ENCODE data around the gene FAM13A. TPM values are rescaled to one million over a fixed set of nuclear protein-coding genes. Genes with fewer than 3 reads are reported as not detected.

FAM13A gene
- total and polyA plus RNA-seq, 7 donors = 3.8 to 76.0 (median 15.2) TPM

DNA sequence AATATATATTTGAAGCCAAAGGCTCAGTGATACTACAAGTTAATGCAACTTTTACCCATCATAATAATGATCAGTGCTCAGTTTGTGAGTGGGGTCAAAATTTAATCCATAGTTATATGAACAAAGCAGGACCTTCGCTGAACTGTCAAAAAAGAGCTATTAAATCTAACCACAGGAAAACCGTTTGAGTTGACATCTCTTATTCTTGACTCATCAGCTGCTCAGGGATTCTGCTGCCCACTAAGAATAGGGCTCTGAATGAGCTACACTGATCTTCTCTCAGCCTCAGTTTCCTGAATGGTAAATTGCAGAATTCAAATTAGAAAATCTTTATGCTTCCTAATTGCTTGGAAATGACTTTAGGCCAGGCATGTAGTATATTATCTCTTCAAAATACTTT, 314.4 kb downstream of the FAM13A start:
- no peaks in the 10 kb centered on the region for H3K9me3 ChIP-seq
- TF ChIP-seq, protein P1, sequence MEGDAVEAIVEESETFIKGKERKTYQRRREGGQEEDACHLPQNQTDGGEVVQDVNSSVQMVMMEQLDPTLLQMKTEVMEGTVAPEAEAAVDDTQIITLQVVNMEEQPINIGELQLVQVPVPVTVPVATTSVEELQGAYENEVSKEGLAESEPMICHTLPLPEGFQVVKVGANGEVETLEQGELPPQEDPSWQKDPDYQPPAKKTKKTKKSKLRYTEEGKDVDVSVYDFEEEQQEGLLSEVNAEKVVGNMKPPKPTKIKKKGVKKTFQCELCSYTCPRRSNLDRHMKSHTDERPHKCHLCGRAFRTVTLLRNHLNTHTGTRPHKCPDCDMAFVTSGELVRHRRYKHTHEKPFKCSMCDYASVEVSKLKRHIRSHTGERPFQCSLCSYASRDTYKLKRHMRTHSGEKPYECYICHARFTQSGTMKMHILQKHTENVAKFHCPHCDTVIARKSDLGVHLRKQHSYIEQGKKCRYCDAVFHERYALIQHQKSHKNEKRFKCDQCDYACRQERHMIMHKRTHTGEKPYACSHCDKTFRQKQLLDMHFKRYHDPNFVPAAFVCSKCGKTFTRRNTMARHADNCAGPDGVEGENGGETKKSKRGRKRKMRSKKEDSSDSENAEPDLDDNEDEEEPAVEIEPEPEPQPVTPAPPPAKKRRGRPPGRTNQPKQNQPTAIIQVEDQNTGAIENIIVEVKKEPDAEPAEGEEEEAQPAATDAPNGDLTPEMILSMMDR (IDR thresholded peaks at IDR 0.05) = no peak
- no peak overlapping the region for H3K4me3 ChIP-seq
- WGBS, 3 donors = 70 to 82% (median 73%) methylated on average over 2 of the region's 2 CpGs
- peaks cover 4 to 85% of the 10 kb centered on the region in 2 donors for H3K36me3 ChIP-seq (ENCODE audit: insufficient read depth in 1 of 2, low read depth in 1 of 2)
- H3K4me1 ChIP-seq = peaks cover 36% of the 10 kb centered on the region
- no peaks in the 10 kb centered on the region for H3K27me3 ChIP-seq (ENCODE audit: insufficient read depth in 3 of 3, low read length in 2 of 3)
- ATAC-seq (no peak), DNase-seq (no peak)
- intact Hi-C loops (cut with DNase I) = loop anchor here in 1 of 2 donors (5.0 kb wide), 1 partner anchor 45 kb away; no protein-coding TSS in a partner anchor
- H3K27ac ChIP-seq = no peak overlapping the region

DNA sequence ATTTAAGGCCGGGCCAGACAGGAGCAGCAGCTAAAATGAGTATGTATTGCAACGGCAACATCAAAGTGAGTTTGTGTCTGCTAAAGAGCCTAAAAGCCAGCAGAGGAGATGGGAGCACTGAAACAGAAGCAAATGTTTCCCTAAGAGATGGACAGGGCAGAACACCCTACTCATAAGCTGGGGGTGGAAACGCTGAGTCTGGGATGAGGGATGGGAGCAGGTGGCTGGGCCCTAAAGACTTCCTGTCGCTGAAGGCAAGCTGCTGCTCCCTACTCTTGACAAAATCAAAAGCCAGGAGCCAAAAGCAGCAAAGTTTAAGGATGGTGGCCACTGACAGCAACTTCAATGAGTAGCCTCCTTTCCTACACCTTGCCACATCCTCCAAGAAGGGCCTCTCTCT, 318.8 kb downstream of the FAM13A start:
- H3K27me3 ChIP-seq (ENCODE audit: insufficient read depth in 3 of 3, low read length in 2 of 3) = no peaks in the 10 kb centered on the region
- TF ChIP-seq, protein P1 (IDR thresholded peaks at IDR 0.05) = no peak
- H3K4me3 ChIP-seq = peak overlapping the region; percentile 64
- intact Hi-C loops (cut with DNase I) = no loop called here
- 24 to 37% (median 31%) methylated on average over 4 of the region's 4 CpGs for WGBS, 3 donors
- DNase-seq = peak; percentile 39 to 67
- peaks cover 2 to 64% of the 10 kb centered on the region in 2 donors for H3K36me3 ChIP-seq (ENCODE audit: insufficient read depth in 1 of 2, low read depth in 1 of 2)
- no peaks in the 10 kb centered on the region for H3K9me3 ChIP-seq
- H3K4me1 ChIP-seq = peaks cover 48% of the 10 kb centered on the region
- peak; percentile 76 to 83 (median 76) for ATAC-seq
- H3K27ac ChIP-seq = peak overlapping the region; percentile 92

GRCh38 chr4:88737307-88737941, 319.6 kb downstream of the FAM13A start:
- H3K27me3 ChIP-seq (ENCODE audit: insufficient read depth in 3 of 3, low read length in 2 of 3) = no peaks in the 10 kb centered on the region
- peaks cover 2 to 63% of the 10 kb centered on the region in 2 donors for H3K36me3 ChIP-seq (ENCODE audit: insufficient read depth in 1 of 2, low read depth in 1 of 2)
- 13 to 30% (median 15%) methylated on average over 14 of the region's 14 CpGs for WGBS, 3 donors
- TF ChIP-seq, protein P1 (IDR thresholded peaks at IDR 0.05) = no peak
- ATAC-seq = peak; percentile 96 to 98 (median 96)
- peaks cover 48% of the 10 kb centered on the region for H3K4me1 ChIP-seq
- no peaks in the 10 kb centered on the region for H3K9me3 ChIP-seq
- peak; percentile 49 to 83 for DNase-seq
- peak overlapping the region; percentile 92 for H3K27ac ChIP-seq
- intact Hi-C loops (cut with DNase I) = no loop called here
- H3K4me3 ChIP-seq = peak overlapping the region; percentile 64

- Histone ChIP-seq H3K36me3 (ENCODE audit: insufficient read depth in 1 of 2, low read depth in 1 of 2) (peaks cover 4 to 66% of the 10 kb centered on the region in 2 donors), H3K9me3 (no peaks in the 10 kb centered on the region), H3K4me1 (peaks cover 48% of the 10 kb centered on the region), H3K27ac (peak overlapping the region; percentile 92), H3K27me3 (ENCODE audit: insufficient read depth in 3 of 3, low read length in 2 of 3) (no peaks in the 10 kb centered on the region), H3K4me3 (peak overlapping the region; percentile 64)
- TF ChIP-seq, protein P1 (IDR thresholded peaks at IDR 0.05) = no peak
- ATAC-seq (no peak), DNase-seq (no peak)
- 60 to 85% (median 70%) methylated on average over 3 of the region's 3 CpGs for WGBS, 3 donors
- intact Hi-C loops (cut with DNase I) = no loop called here
These were observed 320.7 kb downstream of the FAM13A start for GRCh38 chr4:88736264-88736663.
